NK-92 (cell line): ENCODE results near the gene AFF1.
"Not testable (repeated sequence)": the region's sequence is repeated elsewhere in the genome, so short reads cannot be mapped to it uniquely, and the experiment has no call there.

Source experiments
- DNase-seq: peaks from one replicate; lab custom pipeline; 2025; ENCODE audit not compliant: unreplicated experiment; lab: John Stamatoyannopoulos, UW

The AFF1 gene

DNA sequence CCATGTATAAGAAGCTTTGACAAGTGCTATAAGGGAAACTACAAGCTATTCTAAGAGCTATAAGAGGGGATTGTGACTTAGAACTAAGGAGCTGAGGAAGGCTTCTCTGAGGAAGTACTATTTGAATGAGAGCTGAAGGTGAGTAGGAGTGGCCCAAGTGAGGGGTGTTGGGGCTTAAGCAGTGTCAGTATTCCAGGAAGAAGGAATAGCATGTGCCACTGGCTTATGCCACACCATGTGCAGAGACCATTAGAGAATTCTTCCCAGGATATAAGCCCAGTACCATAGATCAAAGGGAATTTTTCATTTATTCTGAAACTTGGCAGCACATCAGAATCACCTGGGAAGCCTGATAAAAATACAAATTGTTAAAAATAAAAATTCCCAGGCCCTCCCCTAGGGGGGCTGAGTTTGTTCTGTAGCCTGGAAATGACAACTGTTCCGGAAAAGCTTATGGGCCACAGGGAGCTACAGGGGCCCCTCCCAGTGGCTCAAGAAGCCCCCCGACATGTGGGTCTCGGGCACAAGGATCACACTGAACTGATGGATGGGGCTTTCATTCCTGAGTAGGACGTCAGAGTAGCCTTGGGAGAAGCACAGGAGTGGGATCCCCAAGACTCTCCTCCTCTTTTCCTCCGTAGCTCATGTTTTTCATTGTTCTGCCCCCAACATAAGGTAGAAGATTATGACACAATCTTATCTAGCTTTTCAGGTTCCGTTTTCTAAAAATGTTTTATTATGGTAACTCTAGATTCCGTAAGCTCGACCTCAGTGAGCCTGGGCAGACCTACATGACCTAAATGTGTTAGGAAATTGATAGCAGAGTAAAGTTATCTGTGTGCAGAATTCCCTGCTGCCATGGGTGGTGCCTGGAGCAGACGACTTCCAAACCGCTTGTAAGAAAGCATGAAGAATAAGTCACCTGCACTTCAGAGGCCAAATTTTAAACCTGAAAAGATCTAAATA is 119.3 kb downstream of the AFF1 start:
- DNase-seq, result no peak

DNA sequence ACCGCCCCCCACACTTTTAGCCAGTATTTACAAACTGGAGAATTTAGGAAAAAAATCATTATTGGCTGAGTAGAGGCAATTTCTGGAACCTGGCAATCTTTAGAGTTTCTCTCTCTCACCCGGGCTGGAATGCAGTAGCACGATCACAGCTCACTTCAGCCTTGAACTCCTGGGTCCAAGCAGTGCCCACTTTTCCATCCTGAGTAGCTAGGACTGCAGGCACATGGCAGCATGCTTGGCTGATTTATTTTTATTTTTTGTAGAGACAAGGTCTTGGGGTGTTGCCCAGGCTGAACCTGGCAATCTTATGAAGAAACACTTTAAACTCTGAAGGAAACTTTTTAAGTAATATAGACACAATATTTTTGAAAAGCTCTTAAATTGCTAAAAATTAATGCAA is 120.1 kb downstream of the AFF1 start:
- no peak for DNase-seq

DNA sequence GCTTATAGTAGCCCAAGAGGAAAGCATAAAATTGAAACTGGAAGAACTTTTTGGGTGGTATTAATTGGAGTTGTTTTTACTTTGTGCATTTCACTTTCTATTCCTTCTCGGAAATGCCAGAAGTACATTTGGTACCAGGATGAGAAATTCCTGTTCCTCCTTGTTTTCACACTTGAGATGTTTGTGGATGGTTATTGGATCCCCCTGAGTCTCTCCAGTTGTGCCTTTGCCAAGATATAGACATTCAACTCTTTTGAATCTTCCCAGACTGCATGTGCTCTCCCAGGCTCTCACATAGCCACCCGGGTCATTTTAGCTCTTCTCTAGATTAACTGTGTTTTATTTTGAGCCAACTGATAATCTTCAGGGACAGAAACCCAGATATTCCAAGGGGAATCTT is 120.5 kb downstream of the AFF1 start:
- DNase-seq, result no peak

DNA sequence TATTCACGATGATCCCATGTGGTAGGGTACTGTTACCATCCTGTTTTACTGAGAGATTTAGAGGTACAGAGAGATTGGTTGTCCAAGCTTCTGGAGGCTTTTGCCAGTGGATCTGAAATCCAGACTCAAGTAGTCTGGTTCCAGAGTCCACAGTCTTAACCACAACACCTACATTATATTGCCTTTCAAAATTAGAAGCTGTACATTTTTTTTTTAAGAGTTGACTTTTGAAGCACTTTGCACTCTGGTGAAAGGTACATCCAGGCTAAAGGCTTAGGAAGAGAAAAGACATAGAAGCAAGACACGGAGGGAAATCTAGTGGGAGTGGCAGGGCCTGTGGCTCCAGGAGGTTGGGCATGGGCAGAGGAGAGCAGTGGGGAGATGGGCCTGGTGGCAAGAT is 122.1 kb downstream of the AFF1 start:
- no peak for DNase-seq

DNA sequence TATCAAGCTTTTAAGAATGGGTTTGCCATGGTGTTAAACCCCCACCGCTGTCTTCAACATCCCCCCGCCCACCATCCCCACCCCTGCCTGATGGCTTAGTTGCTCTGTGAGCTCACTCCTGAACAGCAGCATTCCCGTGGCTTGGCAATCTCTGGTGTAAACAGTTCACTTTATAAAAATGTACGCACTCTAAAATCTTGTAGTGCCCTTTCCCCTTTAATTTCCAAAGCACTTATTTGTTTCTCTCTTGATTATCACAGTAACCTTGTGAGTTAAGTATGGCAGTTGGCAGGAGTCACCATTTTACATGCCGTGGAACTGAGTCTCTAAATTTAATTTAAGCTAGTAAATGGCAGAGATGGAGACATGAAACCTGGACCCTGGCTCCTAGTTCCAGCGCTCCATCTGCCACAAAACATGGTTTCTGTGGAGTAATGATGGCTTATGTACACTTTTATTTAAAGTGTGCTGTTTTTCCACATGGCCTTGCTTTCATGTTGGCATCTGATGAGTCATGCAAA is 123.1 kb downstream of the AFF1 start:
- no peak for DNase-seq

DNA sequence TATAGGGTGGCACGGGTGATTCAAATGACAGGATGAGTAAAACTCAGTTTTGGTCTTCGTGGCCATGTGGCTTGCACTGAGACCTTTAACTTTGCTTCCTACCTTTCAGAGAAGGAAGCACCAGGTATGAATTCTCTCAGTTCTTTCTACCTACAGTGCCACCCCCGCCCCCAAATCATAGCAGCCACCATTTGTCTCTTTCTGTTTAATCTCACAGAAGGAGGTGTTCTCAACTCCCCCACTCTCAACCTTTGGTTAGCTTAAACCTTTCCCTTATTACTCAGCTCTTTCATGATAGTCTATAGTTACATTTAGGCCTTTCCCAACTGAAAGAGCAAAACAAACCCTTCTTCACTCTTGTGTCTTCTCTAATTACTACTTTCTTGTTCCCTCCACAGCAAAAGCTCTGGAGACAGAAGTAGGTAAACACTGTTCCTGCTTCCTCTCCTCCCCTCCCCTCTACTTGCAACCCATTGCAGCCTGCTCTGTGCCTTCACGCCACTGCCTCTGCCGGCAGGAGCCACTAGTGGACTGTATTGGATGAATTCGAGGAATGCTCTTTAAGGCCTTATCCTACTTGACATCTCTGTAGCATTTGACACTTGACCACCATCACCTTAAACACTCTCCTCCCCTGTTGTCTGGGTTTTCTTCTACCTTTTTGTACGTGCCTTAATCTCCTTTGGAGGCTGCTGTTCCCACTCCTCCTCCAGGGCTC is 123.7 kb downstream of the AFF1 start:
- no peak for DNase-seq

DNA sequence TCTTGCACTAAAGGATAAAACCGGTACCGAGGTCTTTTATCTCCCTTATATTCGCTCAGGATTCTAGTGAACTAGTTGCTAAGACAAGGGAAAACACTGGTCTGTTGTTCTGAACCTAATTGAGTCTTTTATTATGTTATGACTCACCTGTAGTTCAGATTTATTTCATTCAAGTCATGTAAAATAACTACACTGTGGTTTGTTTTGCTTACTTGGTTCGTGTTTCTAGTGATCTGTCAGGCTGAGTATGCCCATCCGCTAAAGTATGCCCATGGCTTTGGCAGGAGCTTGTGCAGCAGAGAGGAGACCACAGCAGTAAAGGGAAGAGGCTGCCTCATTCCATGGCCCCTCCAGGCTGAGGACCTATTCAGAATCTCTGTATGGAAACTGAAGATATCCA is 126.1 kb downstream of the AFF1 start:
- no peak for DNase-seq

DNA sequence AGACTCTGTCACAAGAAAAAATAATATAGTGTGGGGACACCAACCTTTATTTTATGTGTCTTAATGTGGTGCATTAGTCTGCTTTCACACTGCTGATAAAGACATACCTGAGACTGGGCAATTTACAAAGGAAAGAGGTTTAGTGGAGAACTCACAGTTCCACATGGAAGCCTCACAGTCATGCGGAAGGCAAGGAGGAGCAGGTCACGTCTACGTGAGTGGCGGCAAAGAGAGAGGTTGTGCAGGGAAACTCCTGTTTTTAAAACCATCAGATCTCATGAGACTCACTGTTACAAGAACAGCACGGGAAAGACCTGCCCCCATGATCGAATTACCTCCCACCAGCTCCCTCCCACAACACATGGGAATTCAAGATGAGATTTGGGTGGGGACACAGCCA is 130.2 kb downstream of the AFF1 start:
- DNase-seq, result no peak

DNA sequence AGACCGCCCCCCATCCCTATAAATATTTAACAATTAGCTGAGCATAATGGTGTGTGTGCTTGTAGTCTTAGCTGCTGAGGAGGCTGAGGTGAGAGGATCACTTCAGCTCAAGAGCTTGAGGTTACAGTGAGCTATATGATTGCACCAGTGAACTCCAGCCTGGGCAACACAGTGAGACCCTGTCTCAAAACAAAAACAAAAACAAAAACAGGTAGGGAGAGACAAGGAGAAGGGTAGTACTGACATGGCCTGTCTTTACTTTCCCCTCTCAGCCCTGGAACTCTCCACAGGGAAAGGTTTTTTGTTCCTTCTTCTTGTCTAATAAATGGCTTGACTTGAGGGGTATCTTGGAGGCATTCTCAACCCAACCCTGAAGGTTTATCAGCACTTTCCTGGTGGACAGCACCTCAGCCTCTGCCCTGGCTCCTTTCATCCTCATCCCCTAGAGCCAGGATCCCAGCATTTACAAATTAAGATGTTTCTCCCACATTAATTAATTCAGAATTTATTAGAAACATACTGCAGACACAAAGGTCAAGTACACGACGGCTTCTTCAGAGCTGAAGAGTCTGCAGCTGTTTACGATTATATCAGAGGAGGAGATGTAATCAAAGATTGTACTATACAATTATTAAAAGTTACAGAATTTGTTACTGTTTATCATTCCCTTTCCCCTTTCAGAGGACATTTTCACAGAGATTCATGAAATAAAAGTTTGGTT is 131.8 kb downstream of the AFF1 start:
- no peak for DNase-seq

DNA sequence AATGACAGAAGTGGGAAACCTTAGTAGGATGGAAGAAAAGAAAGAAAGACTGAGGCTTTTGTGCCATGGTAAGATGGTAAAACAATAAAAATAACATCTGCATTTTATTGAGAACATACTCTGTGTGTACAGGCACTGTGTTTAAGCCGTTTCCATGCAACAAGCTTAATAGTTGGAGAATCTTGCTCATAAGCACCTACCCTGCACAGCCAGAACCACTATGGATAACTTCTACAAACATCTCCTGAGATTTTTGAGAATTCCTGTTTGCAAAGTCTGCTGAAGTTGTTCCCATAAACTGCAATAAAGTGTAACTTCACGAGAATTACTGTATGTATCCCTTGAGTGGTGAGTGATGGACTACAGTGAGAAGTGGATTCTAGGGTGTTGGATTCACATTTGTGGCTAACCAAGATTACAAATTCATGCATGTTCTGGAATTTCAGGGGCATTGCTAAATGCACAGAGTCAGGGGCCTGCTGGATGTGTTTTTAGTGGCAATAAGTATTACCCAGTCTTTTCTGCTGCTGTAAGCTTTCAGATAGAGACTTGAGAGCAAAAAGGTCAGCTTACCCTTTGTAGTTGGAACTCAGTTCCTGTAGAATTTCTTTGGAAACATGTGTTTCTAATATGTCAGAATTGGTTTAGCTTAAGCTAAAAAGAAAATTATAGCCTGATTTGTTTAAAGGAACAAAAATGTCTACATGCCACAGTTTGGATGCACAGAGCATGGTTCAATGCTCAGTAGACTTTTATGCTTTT is 132.5 kb downstream of the AFF1 start:
- DNase-seq, result no peak

DNA sequence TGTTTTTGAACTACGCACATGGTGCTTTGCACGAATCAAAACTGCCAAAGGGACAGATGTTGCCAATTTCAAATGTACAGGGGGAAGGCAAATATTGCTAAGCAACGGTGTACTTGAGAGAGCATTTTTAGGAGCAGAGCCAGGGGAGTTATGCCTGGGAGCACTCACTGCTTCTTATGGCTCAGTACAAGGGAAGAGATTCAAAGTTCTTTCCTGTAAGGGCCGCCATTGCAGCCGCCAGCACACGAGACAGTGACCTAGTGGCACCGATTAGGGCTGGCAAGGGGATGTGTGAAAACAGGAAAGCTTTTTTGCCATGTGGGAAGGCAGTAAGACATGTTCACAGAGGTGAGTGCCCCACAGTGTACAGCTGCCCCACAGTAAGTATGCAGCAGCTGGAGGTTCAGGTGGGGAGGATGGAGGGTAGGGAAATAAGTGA is 133.8 kb downstream of the AFF1 start:
- no peak for DNase-seq

DNA sequence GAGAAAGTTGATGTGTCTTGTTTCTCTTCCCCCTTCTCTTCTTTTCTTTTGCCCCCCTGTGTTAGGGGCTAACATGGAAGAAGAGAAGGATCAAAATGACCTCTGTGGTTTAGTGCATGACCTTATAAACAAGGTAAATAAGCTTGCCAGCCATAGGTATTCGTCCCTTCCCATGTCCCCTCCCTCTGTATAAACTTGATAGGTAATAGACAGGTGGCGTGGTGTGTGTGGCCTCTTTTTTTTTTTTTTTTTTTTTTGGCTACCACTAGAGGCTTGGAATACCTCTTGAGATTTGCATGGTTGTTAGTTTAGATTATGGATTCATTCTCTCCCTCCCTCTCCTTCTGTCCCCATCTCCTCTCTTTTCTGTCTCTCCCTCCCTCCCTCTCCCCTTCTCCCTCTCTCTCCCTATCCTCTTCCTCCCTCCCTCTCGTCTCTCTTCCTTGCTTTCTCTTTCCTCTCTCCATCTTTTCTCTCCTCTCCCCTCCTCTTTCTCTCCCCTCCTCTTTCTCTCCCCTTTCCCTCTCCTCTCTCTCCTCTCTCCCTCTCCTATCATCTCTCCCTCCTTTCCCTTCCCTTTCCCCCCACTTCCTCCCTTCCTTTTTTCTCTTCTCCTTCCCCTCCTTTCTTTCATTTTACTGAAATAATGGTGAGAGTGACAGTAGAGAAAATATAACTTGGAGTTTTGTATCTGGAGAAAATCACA is 134.4 kb downstream of the AFF1 start:
- DNase-seq, result no peak

DNA sequence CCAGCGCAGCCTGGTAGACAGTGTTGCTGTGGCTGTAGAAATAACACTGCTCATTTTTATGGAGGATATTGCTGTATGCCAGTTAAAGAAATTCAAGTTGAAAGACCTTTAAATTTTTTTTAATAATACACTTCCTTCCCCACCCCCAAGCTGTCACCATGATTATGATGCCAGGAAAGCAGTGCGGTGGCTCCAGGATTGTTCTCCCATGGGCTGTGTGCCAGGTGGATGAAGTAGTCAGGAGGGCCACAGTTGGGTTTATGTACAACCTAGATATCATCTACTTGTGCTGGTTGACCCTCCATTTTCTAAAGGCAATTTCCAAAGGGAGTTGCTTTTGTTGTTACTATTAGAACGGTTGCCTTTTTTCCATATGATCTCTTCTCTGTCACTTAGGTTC is 136.6 kb downstream of the AFF1 start:
- no peak for DNase-seq

DNA sequence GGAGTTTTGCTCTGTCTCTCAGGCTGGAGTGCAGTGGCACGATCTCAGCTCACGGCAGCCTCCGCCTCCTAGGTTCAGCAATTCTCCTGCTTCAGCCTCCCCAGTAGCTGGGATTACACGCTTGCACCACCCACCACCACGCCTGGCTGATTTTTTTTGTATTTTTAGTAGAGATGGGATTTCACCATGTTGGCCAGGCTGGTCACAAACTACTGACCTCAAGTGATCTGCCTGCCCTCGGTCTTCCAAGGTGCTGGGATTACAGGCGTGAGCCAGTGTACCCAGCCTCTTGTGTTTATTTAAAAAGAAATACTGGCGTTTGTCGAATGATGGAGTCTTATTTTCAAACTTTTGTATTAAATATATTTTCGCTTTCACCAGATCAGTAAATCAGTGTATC is 137.7 kb downstream of the AFF1 start:
- not testable (repeated sequence) for DNase-seq

DNA sequence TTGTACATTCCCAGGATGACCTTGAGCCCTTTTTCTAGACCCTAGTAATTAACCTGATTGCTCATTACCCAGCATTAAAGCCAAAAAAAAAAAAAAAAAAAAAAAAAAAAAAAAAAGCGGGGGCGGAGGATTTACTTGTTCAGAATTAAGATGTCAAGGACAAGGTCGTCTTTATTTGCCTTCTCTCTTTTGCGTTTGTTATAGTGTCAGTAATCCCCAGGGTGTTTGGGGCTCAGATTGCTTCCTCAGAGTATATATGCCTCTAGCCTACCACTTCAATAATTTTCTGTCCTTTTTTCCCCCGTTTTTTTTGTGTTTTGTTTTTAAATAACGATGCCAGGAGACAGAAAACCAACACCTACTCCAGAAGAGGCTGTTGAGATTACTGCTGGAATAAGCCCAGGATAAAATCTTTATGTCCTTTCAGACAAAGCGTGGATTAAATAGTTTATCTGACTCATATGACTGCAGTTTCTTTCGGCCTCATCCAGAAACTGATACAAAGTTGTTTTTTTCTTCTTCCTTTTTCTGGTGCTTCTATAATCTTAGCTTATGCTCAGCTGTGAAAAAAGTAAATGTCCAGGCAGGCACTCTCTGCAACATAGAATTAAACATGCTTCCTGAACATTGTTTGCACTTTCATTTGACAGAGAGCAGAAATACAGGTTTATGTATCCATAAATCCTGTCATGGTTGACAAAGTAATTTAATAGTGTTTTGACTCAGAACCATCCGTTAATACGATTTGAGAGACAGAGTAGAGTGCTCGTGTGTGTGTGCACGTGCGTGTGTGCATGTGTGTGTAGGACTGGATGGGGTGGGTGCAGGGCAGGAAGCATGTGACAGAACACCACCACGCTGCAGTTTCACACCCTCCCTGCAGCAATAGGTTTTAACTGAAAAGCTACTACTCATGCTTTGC is 138.6 kb downstream of the AFF1 start:
- no peak for DNase-seq

DNA sequence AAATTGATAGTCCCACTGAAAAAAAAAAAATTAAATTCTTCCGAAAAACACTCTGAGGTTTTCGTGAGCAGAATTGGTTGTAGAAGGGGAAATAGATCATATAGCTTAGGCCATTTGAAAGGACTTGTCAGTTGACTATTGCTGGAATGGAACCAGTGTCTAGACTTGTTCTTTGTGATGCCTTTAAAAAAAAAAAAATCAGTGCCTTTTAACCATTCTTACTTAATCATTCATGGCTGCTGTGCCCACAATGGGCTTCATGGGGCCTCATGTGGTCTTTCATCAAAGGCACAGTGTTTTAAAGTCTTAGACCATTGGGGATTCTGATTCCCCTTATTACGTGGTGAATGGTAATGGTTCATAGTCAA is 139.3 kb downstream of the AFF1 start:
- DNase-seq, result no peak

DNA sequence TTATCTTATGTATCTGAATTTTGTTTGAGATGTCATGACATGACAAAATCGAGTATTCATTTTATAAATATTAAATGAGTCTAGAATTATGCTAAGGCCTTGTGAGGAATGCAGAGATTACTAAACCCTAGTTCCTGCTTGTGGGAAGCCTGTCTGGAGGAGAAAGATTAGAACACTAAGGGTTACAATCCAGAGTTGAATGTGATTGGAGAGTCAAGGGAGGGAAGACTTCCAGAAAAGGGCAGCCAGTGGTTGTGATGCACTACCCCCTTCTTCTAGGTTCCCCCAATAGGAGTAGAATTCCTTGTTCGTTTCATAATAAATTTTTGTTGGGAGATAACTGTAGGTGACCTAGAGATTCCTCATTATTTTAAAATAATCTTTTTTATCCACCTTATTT is 141.1 kb downstream of the AFF1 start:
- DNase-seq, result no peak

DNA sequence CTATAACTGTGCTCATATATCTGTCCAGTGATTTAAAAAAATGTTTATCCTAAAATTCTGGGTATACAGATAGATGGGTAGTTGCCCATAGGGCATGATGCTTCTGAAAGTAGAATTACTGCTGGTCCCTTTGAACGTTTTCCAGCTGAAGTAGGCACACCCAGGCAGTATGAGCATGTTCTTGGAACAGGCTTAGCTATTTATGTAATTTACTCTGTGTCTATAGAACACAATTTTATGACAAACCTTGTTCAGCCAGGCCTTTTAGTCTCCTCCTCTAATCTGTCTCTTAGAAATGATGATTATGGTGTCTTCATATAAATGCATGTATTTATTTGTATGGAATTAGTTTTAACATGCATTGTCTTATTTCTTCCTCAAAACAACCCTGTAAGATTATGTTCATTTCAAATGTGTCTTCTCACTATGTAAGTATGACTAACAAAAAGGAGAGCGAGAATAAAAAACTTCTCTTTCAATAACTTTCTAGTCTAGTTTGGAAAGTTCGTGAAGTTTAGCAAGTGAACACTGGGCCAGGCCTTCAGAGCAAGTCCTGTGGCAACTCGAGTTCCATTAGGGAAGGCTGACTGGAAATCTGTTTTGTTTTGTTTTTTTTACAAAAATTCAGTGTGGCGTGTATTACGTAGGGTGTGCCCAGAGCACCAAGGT is 142.0 kb downstream of the AFF1 start:
- DNase-seq, result no peak
